SK-N-SH treated with all-trans-retinoic acid at 6 μM for 48 hours (cell line): ENCODE measurements around the gene UBFD1.

Experiments
- ATAC-seq: fragments of 200-7000 bp; cut with Tn5 transposase; 3 replicates; pipeline ENCODE4 v1.9.1; 2020; ENCODE audit warnings: mild to moderate bottlenecking, moderate library complexity
- ARNTL ChIP-seq: fragments of 450-650 bp; formaldehyde crosslinking; IDR thresholded peaks from 2 replicates; pipeline ENCODE4 v1.5.0; 2020; ENCODE audit warnings: low read depth, mild to moderate bottlenecking, moderate library complexity, borderline replicate concordance
- BACH2 ChIP-seq: fragments of 250-450 bp; sonication (Bioruptor Pico); IDR thresholded peaks from 2 replicates; pipeline ENCODE4 v1.9.0; 2021; ENCODE audit warnings: mild to moderate bottlenecking, borderline replicate concordance
- CSDC2 ChIP-seq: fragments of 250-450 bp; sonication (Bioruptor Pico); IDR thresholded peaks from 2 replicates; pipeline ENCODE4 v1.5.0; 2020; ENCODE audit warnings: mild to moderate bottlenecking, moderate library complexity
- ESRRG ChIP-seq: fragments of 250-450 bp; sonication (Bioruptor Pico); IDR thresholded peaks from 2 replicates; pipeline ENCODE4 v1.6.1; 2021; ENCODE audit warnings: mild to moderate bottlenecking
- GLIS3 ChIP-seq: fragments of 250-450 bp; sonication (Bioruptor Pico); IDR thresholded peaks from 2 replicates; pipeline ENCODE4 v1.5.0; 2020; ENCODE audit warnings: mild to moderate bottlenecking, moderate library complexity
- ISL1 ChIP-seq: fragments of 250-450 bp; sonication (Bioruptor Pico); IDR thresholded peaks from 2 replicates; pipeline ENCODE4 v2.1.2; 2022; ENCODE audit warnings: mild to moderate bottlenecking, moderate library complexity
- OSR1 ChIP-seq: fragments of 250-450 bp; sonication (Bioruptor Pico); IDR thresholded peaks from 2 replicates; pipeline ENCODE4 v1.8.0; 2022; ENCODE audit warnings: moderate library complexity, mild to moderate bottlenecking, inconsistent platforms
- PATZ1 ChIP-seq: fragments of 250-450 bp; sonication (Bioruptor Pico); IDR thresholded peaks from 2 replicates; pipeline ENCODE4 v1.8.0; 2020; ENCODE audit warnings: mild to moderate bottlenecking, moderate library complexity, borderline replicate concordance
- SNAI2 ChIP-seq: fragments of 250-450 bp; sonication (Bioruptor Pico); IDR thresholded peaks from 2 replicates; pipeline ENCODE4 v1.5.0; 2020; ENCODE audit warnings: mild to moderate bottlenecking, moderate library complexity
- TCF4 ChIP-seq: fragments of 250-450 bp; sonication (Bioruptor Pico); IDR thresholded peaks from 2 replicates; pipeline ENCODE4 v1.8.0; 2021; ENCODE audit warnings: mild to moderate bottlenecking, moderate library complexity, borderline replicate concordance
- TOX ChIP-seq: fragments of 250-450 bp; sonication (Bioruptor Pico); IDR thresholded peaks from 2 replicates; pipeline ENCODE4 v1.8.0; 2021; ENCODE audit warnings: mild to moderate bottlenecking, moderate library complexity, borderline replicate concordance
- ZFP3 ChIP-seq: fragments of 250-450 bp; sonication (Bioruptor Pico); IDR thresholded peaks from 2 replicates; pipeline ENCODE4 v1.5.0; 2020; ENCODE audit warnings: mild to moderate bottlenecking, moderate library complexity
- ZNF565 ChIP-seq: fragments of 450-650 bp; formaldehyde crosslinking; conservative IDR thresholded peaks from 2 replicates; pipeline ENCODE4 v1.5.0; 2020; ENCODE audit warnings: low read depth, mild to moderate bottlenecking, moderate library complexity
- ZNF70 ChIP-seq: fragments of 450-650 bp; formaldehyde crosslinking; IDR thresholded peaks from 2 replicates; pipeline ENCODE4 v1.5.0; 2020; ENCODE audit warnings: mild to moderate bottlenecking, moderate library complexity
- ZNF8 ChIP-seq: fragments of 450-650 bp; formaldehyde crosslinking; IDR thresholded peaks from 2 replicates; pipeline ENCODE4 v1.5.0; 2020; ENCODE audit warnings: mild to moderate bottlenecking, moderate library complexity
- TF ChIP-seq, protein P1 (sequence below): fragments of 250-450 bp; sonication (Bioruptor Pico); IDR thresholded peaks from 2 replicates; pipeline ENCODE4 v1.5.1; 2020; ENCODE audit warnings: low read depth, mild to moderate bottlenecking, moderate library complexity
- TF ChIP-seq, protein P2 (sequence below): fragments of 250-450 bp; sonication (Bioruptor Pico); IDR thresholded peaks from 2 replicates; pipeline ENCODE4 v1.8.0; 2021; ENCODE audit warnings: low read depth, mild to moderate bottlenecking, moderate library complexity, borderline replicate concordance
- TF ChIP-seq, protein P3 (sequence below): fragments of 250-450 bp; sonication (Bioruptor Pico); IDR thresholded peaks from 2 replicates; pipeline ENCODE4 v1.5.0; 2020; ENCODE audit warnings: mild to moderate bottlenecking, moderate library complexity

The UBFD1 gene

GRCh38 chr16:23563186-23563585 lies 5.7 kb downstream of the UBFD1 start:
- TF ChIP-seq, protein P1, sequence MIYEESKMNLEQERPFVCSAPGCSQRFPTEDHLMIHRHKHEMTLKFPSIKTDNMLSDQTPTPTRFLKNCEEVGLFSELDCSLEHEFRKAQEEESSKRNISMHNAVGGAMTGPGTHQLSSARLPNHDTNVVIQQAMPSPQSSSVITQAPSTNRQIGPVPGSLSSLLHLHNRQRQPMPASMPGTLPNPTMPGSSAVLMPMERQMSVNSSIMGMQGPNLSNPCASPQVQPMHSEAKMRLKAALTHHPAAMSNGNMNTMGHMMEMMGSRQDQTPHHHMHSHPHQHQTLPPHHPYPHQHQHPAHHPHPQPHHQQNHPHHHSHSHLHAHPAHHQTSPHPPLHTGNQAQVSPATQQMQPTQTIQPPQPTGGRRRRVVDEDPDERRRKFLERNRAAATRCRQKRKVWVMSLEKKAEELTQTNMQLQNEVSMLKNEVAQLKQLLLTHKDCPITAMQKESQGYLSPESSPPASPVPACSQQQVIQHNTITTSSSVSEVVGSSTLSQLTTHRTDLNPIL (CRISPR knock-in tag): no peak
- TF ChIP-seq ZFP3 (no peak), CSDC2 (CRISPR knock-in tag) (no peak), PATZ1 (CRISPR knock-in tag) (no peak), ISL1 (CRISPR knock-in tag) (no peak), SNAI2 (CRISPR knock-in tag) (no peak)
- no peak for ATAC-seq

- TF ChIP-seq ZNF8: no peak
- no peak for TF ChIP-seq OSR1 (CRISPR knock-in tag)
- TF ChIP-seq, protein P2, sequence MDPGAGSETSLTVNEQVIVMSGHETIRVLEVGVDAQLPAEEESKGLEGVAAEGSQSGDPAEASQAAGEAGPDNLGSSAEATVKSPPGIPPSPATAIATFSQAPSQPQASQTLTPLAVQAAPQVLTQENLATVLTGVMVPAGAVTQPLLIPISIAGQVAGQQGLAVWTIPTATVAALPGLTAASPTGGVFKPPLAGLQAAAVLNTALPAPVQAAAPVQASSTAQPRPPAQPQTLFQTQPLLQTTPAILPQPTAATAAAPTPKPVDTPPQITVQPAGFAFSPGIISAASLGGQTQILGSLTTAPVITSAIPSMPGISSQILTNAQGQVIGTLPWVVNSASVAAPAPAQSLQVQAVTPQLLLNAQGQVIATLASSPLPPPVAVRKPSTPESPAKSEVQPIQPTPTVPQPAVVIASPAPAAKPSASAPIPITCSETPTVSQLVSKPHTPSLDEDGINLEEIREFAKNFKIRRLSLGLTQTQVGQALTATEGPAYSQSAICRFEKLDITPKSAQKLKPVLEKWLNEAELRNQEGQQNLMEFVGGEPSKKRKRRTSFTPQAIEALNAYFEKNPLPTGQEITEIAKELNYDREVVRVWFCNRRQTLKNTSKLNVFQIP (CRISPR knock-in tag): no peak
- TF ChIP-seq GLIS3 (CRISPR knock-in tag): no peak
- TF ChIP-seq, protein P3, sequence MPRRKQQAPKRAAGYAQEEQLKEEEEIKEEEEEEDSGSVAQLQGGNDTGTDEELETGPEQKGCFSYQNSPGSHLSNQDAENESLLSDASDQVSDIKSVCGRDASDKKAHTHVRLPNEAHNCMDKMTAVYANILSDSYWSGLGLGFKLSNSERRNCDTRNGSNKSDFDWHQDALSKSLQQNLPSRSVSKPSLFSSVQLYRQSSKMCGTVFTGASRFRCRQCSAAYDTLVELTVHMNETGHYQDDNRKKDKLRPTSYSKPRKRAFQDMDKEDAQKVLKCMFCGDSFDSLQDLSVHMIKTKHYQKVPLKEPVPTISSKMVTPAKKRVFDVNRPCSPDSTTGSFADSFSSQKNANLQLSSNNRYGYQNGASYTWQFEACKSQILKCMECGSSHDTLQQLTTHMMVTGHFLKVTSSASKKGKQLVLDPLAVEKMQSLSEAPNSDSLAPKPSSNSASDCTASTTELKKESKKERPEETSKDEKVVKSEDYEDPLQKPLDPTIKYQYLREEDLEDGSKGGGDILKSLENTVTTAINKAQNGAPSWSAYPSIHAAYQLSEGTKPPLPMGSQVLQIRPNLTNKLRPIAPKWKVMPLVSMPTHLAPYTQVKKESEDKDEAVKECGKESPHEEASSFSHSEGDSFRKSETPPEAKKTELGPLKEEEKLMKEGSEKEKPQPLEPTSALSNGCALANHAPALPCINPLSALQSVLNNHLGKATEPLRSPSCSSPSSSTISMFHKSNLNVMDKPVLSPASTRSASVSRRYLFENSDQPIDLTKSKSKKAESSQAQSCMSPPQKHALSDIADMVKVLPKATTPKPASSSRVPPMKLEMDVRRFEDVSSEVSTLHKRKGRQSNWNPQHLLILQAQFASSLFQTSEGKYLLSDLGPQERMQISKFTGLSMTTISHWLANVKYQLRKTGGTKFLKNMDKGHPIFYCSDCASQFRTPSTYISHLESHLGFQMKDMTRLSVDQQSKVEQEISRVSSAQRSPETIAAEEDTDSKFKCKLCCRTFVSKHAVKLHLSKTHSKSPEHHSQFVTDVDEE (CRISPR knock-in tag): no peak
- no peak for TF ChIP-seq ZNF565
- TF ChIP-seq ESRRG (CRISPR knock-in tag): no peak
- TF ChIP-seq, all 23 proteins: peak for 0
- no peak for ATAC-seq
Measured at GRCh38 chr16:23564575-23565363, 7.2 kb downstream of the UBFD1 start.

DNA sequence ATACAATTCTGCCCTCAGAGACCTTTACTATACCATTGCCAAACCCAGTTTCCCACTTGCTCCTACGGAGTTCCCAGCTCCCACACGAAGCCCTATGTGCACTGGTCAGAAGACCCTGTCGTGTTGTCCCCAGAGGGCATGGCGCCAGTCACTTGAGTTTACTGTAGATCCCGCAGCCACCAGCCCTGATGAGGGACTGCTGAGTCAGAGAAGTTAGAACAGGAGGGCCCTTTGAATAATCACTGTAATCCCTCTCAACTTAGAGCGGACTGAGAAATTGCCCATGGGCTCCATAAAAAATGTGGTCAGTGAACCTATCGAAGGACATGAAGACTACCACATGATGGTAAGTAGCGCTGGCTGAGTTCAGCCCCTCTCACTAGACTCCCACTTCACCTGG lies 9.2 kb downstream of the UBFD1 start:
- ATAC-seq: no peak
- TF ChIP-seq ARNTL (CRISPR knock-in tag) (no peak), BACH2 (CRISPR knock-in tag) (no peak), TOX (no peak), OSR1 (CRISPR knock-in tag) (no peak), PATZ1 (CRISPR knock-in tag) (no peak), TCF4 (CRISPR knock-in tag) (no peak), ZNF70 (CRISPR knock-in tag) (no peak), GLIS3 (CRISPR knock-in tag) (no peak), ZFP3 (no peak), SNAI2 (CRISPR knock-in tag) (no peak), ISL1 (CRISPR knock-in tag) (no peak)
- TF ChIP-seq, protein P2 (CRISPR knock-in tag): no peak
- TF ChIP-seq, protein P1 (CRISPR knock-in tag): no peak
- TF ChIP-seq, protein P3 (CRISPR knock-in tag): no peak
